GM12891 (cell line): ENCODE data around the gene OTOS.

Source experiments
- DNase-seq: peaks from one replicate; pipeline ENCODE4 v3.0.0; 2011; ENCODE audit warnings: low spot score; ENCODE audit not compliant: insufficient read length
- FAIRE-seq: peaks from 2 replicates; lab custom pipeline; 2011; peaks lifted over from hg19 to GRCh38; lab: Jason Lieb, UNC
- PAX5 ChIP-seq: IDR thresholded peaks from 2 replicates; pipeline ENCODE4 v1.6.1; 2011; ENCODE audit warnings: low read length, moderate library complexity, mild to moderate bottlenecking; ENCODE audit not compliant: insufficient read depth, severe bottlenecking
- POLR2A ChIP-seq: IDR thresholded peaks from 2 replicates; pipeline ENCODE4 v1.6.1; 2011; ENCODE audit warnings: low read depth, low read length, control low read depth
- POLR2AphosphoS5 ChIP-seq: IDR thresholded peaks from 2 replicates; pipeline ENCODE4 v1.6.1; 2011; ENCODE audit warnings: low read depth, low read length, control low read depth
- POU2F2 ChIP-seq: IDR thresholded peaks from 2 replicates; pipeline ENCODE4 v1.6.1; 2011; ENCODE audit warnings: low read depth, mild to moderate bottlenecking, control low read depth, low read length, moderate library complexity
- SPI1 ChIP-seq: IDR thresholded peaks from 2 replicates; pipeline ENCODE4 v1.6.1; 2011; ENCODE audit warnings: low read depth, low read length, control low read depth
- TAF1 ChIP-seq: IDR thresholded peaks from 2 replicates; pipeline ENCODE4 v1.6.1; 2011; ENCODE audit warnings: low read depth, low read length, control low read depth

The OTOS gene

GRCh38 chr2:240139011-240139441, 1.4 kb downstream of the OTOS start:
- FAIRE-seq, result no peak
- DNase-seq, result no peak
- TF ChIP-seq SPI1 (no peak), POU2F2 (no peak), POLR2A (no peak), TAF1 (no peak), POLR2AphosphoS5 (no peak), PAX5 (no peak)

DNA sequence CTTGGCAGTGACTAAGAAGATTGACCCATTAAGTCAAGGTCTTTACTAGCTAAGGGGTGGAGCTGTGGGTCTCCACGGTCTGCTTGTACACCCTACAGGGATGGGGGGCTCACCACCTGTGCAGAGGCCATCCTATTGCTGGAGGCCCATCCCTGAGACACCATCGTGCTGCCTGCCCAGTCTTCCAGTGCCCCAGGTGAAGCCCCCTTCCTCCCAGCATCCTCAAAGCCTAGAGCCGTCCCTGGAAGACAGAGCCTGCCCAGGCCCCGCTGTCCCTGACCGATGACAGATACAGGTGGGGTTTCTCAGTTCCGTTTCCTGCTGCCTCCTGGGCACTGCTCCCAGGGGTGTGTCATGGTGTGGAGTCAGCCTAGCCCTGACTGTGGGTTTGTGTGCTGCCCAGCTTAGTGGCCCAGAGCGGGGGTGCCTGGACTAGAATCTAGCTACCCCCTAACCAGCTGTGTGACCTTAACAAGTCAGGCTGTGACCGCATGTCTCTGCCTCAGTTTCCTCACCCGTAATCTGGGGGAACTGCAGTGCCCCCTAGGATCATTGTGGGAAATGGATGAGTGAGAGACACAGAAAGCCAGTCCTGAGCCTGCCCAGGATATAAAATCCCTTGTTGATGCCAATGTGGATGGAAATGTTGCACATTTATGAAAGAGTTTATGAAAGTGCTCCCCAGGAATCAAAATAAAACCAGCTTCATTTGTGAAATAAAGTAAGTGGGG, 2.0 kb downstream of the OTOS start:
- TF ChIP-seq PAX5, result no peak
- TF ChIP-seq POLR2AphosphoS5, result no peak
- TF ChIP-seq POLR2A, result no peak
- TF ChIP-seq POU2F2, result no peak
- no peak for TF ChIP-seq TAF1
- no peak for TF ChIP-seq SPI1
- FAIRE-seq (no peak), DNase-seq (no peak)

GRCh38 chr2:240137596-240138253, 2.7 kb downstream of the OTOS start:
- no peak for DNase-seq
- no peak for FAIRE-seq
- no peak for TF ChIP-seq POLR2AphosphoS5
- no peak for TF ChIP-seq POLR2A
- TF ChIP-seq POU2F2, result no peak
- TF ChIP-seq TAF1, result no peak
- TF ChIP-seq SPI1, result no peak
- no peak for TF ChIP-seq PAX5

GRCh38 chr2:240136671-240137292, 3.7 kb downstream of the OTOS start:
- TF ChIP-seq TAF1 (no peak), SPI1 (no peak), POLR2A (no peak), PAX5 (no peak), POLR2AphosphoS5 (no peak), POU2F2 (no peak)
- FAIRE-seq (no peak), DNase-seq (no peak)

GRCh38 chr2:240136013-240136670, 4.3 kb downstream of the OTOS start, which contains the start of gene COPS9:
Gene COPS9, minus strand, starts transcription at chr2:240136305. Its CDS starts 21 bp downstream, at chr2:240136284.
- DNase-seq (peak; percentile 99), FAIRE-seq (peak; percentile 87)
- peak; percentile 67 for TF ChIP-seq POLR2AphosphoS5
- peak; percentile 53; the same call in 1 of the 2 replicates for TF ChIP-seq TAF1
- TF ChIP-seq POU2F2, result no peak
- TF ChIP-seq PAX5, result no peak

- TF ChIP-seq POLR2AphosphoS5 (no peak), POU2F2 (no peak), POLR2A (no peak), SPI1 (no peak), PAX5 (no peak), TAF1 (no peak)
- FAIRE-seq (peak; percentile 31), DNase-seq (no peak)
Observed at GRCh38 chr2:240135706-240136012, 4.8 kb downstream of the OTOS start.

- FAIRE-seq (no peak), DNase-seq (no peak)
- TF ChIP-seq POLR2A (no peak), TAF1 (no peak), PAX5 (no peak), POLR2AphosphoS5 (no peak), SPI1 (no peak), POU2F2 (no peak)
Observed at GRCh38 chr2:240134956-240135520, 5.4 kb downstream of the OTOS start.

DNA sequence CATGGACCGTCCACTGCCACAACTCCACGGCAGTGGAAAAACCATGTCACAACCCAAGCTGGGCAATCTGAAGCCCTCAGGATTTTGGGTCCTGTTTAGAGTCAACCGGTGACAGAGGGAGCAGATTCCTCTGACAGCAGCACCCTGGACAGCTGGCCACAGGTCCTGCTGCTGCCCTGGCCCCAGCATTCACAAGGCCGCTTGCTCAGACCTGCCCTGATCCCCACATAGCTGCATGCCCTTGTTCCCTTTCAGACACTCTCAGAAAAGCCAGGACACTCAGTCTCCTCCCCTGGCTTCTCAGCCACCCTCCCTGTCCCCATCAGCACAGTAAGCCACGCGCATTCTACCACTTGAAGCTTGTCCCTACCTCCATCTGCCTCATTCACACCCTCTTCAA, 6.0 kb downstream of the OTOS start:
- TF ChIP-seq POLR2A (no peak), POU2F2 (no peak), SPI1 (no peak), PAX5 (no peak), TAF1 (no peak), POLR2AphosphoS5 (no peak; the same call in 1 of the 2 replicates)
- FAIRE-seq (no peak), DNase-seq (no peak)

- DNase-seq (no peak), FAIRE-seq (no peak)
- TF ChIP-seq POLR2AphosphoS5 (no peak), PAX5 (no peak), POLR2A (no peak), SPI1 (no peak), POU2F2 (no peak), TAF1 (no peak)
Observed at GRCh38 chr2:240133401-240133800, 7.1 kb downstream of the OTOS start.
